ENCODE measurements around the gene FHOD3. TPM values are rescaled to one million over a fixed set of nuclear protein-coding genes. Genes with fewer than 3 reads are reported as not detected.

The FHOD3 gene
- total and polyA plus RNA-seq, 2 of the 13 experiments (the other 11 are each of a cell fraction or from before 2014, with no cell fraction given), result 0.07 TPM; not detected in 1

GRCh38 chr18:36297417-36298125 lies at the start of gene FHOD3 (continued):
- no peak for TF ChIP-seq AFF4 (CRISPR knock-in tag; IDR thresholded peaks at IDR 0.05)
- TF ChIP-seq POGZ (CRISPR knock-in tag; IDR thresholded peaks at IDR 0.05), result no peak
- no peak for TF ChIP-seq SNAI1 (CRISPR knock-in tag; IDR thresholded peaks at IDR 0.05; ENCODE audit: borderline replicate concordance)
- no peak for TF ChIP-seq CEBPB (IDR thresholded peaks at IDR 0.05; ENCODE audit: borderline replicate concordance, low read depth, low read length)
- no peak for TF ChIP-seq ETS1 (CRISPR knock-in tag; IDR thresholded peaks at IDR 0.05)
- no peak for TF ChIP-seq E2F2 (CRISPR knock-in tag; IDR thresholded peaks at IDR 0.05; ENCODE audit: borderline replicate concordance)
- no peak for TF ChIP-seq MLX (CRISPR knock-in tag; IDR thresholded peaks at IDR 0.05)
- TF ChIP-seq ZNF230 (CRISPR knock-in tag; IDR thresholded peaks at IDR 0.05), result no peak
- TF ChIP-seq PBX3 (CRISPR knock-in tag; IDR thresholded peaks at IDR 0.05; ENCODE audit: borderline replicate concordance), result no peak
- TF ChIP-seq BHLHE40 (IDR thresholded peaks at IDR 0.05; ENCODE audit: low read length), result 0 out of 2 replicates have a peak, but pooled peaks have one; percentile 15
- no peak for TF ChIP-seq SMARCE1 (IDR thresholded peaks at IDR 0.05; ENCODE audit: borderline replicate concordance)
- no peak for TF ChIP-seq ZNF235 (CRISPR knock-in tag; IDR thresholded peaks at IDR 0.05; ENCODE audit: borderline replicate concordance)
- TF ChIP-seq DRAP1 (CRISPR knock-in tag; IDR thresholded peaks at IDR 0.05), result no peak

Measured in HepG2 (cell line).